ENCODE data around the gene NTN1. TPM values are rescaled to one million over a fixed set of nuclear protein-coding genes. Genes with fewer than 3 reads are reported as not detected.
"Not testable (repeated sequence)": the region's sequence is repeated elsewhere in the genome, so short reads cannot be mapped to it uniquely, and the experiment has no call there.

The NTN1 gene
- total RNA-seq, 1 experiment from 2014 or later = 0.94 TPM

DNA sequence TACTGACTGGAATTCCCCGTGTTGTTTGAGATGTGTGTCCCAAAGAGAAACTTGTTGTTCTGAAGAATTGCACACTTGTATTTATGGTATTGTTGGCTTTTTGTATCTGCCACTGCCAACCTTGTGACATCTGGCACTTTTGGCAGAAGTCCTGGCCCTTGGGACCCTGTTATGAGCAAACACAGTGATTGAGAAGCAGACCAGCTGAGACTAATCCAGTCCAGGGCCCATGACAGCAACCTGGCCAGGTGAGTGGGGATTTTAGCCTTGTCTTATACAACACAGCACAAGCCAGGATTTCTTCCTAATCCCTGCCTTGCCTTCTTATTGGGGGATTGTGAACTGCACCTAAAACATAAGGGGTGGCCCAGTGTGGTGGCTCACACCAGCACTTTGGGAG is 80.0 kb downstream of the NTN1 start:
- no peaks in the 10 kb centered on the region for H3K4me1 Mint-ChIP-seq (ENCODE audit: low read depth, unreplicated experiment)
- no peak for DNase-seq
- TF ChIP-seq CTCF (IDR thresholded peaks at IDR 0.05; ENCODE audit: unreplicated experiment) = no peak
- CTCF ChIA-PET = no interaction called here
- no peak overlapping the region for H3K4me3 Mint-ChIP-seq (ENCODE audit: low read depth, unreplicated experiment)
- no peaks in the 10 kb centered on the region for H3K9me3 Mint-ChIP-seq (ENCODE audit: low read depth, unreplicated experiment)
- H3K27me3 Mint-ChIP-seq (ENCODE audit: unreplicated experiment) = peaks cover 10% of the 10 kb centered on the region
- peaks cover 7% of the 10 kb centered on the region for H3K36me3 Mint-ChIP-seq (ENCODE audit: insufficient read depth, unreplicated experiment)
- intact Hi-C loops (cut with micrococcal nuclease; ENCODE audit: unreplicated experiment) = no loop called here
- no peak overlapping the region for H3K27ac Mint-ChIP-seq (ENCODE audit: unreplicated experiment)
- no TSS peak for BruUV-seq (replicated peaks)

DNA sequence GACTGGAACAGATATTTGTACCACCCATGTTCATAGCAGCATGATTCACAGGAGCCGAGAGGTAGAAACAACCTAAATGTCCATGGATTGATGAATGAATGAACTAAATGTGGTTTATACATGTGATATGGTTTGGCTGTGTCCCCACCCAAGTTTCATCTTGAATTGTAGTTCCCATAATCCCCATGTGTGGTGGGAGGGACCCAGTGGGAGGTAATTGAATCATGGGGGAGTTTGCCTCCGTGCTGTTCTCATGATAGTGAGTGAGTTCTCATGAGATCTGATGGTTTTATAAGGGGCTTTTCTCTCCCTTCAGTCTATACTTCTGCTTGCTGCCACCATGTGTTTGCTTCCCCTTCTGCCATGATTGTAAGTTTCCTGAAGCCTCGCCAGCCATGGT is 81.9 kb downstream of the NTN1 start:
- intact Hi-C loops (cut with micrococcal nuclease; ENCODE audit: unreplicated experiment); BruUV-seq (replicated peaks); H3K27ac Mint-ChIP-seq (ENCODE audit: unreplicated experiment); DNase-seq; CTCF ChIA-PET; H3K27me3 Mint-ChIP-seq (ENCODE audit: unreplicated experiment); H3K4me3 Mint-ChIP-seq (ENCODE audit: low read depth, unreplicated experiment); H3K9me3 Mint-ChIP-seq (ENCODE audit: low read depth, unreplicated experiment); H3K4me1 Mint-ChIP-seq (ENCODE audit: low read depth, unreplicated experiment); H3K36me3 Mint-ChIP-seq (ENCODE audit: insufficient read depth, unreplicated experiment): not testable (repeated sequence)

- CTCF ChIA-PET = no interaction called here
- Mint-ChIP-seq H3K4me3 (ENCODE audit: low read depth, unreplicated experiment) (no peak overlapping the region), H3K36me3 (ENCODE audit: insufficient read depth, unreplicated experiment) (no peaks in the 10 kb centered on the region), H3K27me3 (ENCODE audit: unreplicated experiment) (peaks cover 18% of the 10 kb centered on the region), H3K4me1 (ENCODE audit: low read depth, unreplicated experiment) (no peaks in the 10 kb centered on the region), H3K27ac (ENCODE audit: unreplicated experiment) (no peak overlapping the region), H3K9me3 (ENCODE audit: low read depth, unreplicated experiment) (no peaks in the 10 kb centered on the region)
- no peak for DNase-seq
- intact Hi-C loops (cut with micrococcal nuclease; ENCODE audit: unreplicated experiment) = no loop called here
- no TSS peak for BruUV-seq (replicated peaks)
- no peak for TF ChIP-seq CTCF (IDR thresholded peaks at IDR 0.05; ENCODE audit: unreplicated experiment)
These were observed 83.2 kb downstream of the NTN1 start for GRCh38 chr17:9104370-9105041.

GRCh38 chr17:9105068-9105868 is 84.0 kb downstream of the NTN1 start:
- intact Hi-C loops (cut with micrococcal nuclease; ENCODE audit: unreplicated experiment) = no loop called here
- Mint-ChIP-seq H3K27me3 (ENCODE audit: unreplicated experiment) (peaks cover 25% of the 10 kb centered on the region), H3K27ac (ENCODE audit: unreplicated experiment) (no peak overlapping the region), H3K36me3 (ENCODE audit: insufficient read depth, unreplicated experiment) (no peaks in the 10 kb centered on the region), H3K4me3 (ENCODE audit: low read depth, unreplicated experiment) (no peak overlapping the region), H3K9me3 (ENCODE audit: low read depth, unreplicated experiment) (no peaks in the 10 kb centered on the region), H3K4me1 (ENCODE audit: low read depth, unreplicated experiment) (no peaks in the 10 kb centered on the region)
- TF ChIP-seq CTCF (IDR thresholded peaks at IDR 0.05; ENCODE audit: unreplicated experiment) = no peak
- no peak for DNase-seq
- BruUV-seq (replicated peaks) = no TSS peak
- CTCF ChIA-PET = no interaction called here

GRCh38 chr17:9106278-9106677 is 85.0 kb downstream of the NTN1 start:
- intact Hi-C loops (cut with micrococcal nuclease; ENCODE audit: unreplicated experiment); H3K9me3 Mint-ChIP-seq (ENCODE audit: low read depth, unreplicated experiment); BruUV-seq (replicated peaks); H3K36me3 Mint-ChIP-seq (ENCODE audit: insufficient read depth, unreplicated experiment); CTCF ChIA-PET; H3K4me3 Mint-ChIP-seq (ENCODE audit: low read depth, unreplicated experiment); H3K4me1 Mint-ChIP-seq (ENCODE audit: low read depth, unreplicated experiment); H3K27ac Mint-ChIP-seq (ENCODE audit: unreplicated experiment); DNase-seq: not testable (repeated sequence)
- peaks cover 31% of the 10 kb centered on the region for H3K27me3 Mint-ChIP-seq (ENCODE audit: unreplicated experiment)

All from Calu3 (cell line).